HG03066 (cell line): Measurements from ENCODE around the gene CYP4F8.

Experiments
- ATAC-seq: cut with Tn5 transposase; IDR thresholded peaks from one replicate; pipeline ENCODE4 v1.9.1; 2021; ENCODE audit warnings: low read depth; ENCODE audit not compliant: unreplicated experiment

Gene CYP4F8

GRCh38 chr19:15615526-15615925 is 508 bp downstream of the CYP4F8 start:
- no peak for ATAC-seq

GRCh38 chr19:15616183-15616582 is 1.2 kb downstream of the CYP4F8 start:
- ATAC-seq: no peak

GRCh38 chr19:15616627-15617270 is 1.7 kb downstream of the CYP4F8 start:
- ATAC-seq: no peak

GRCh38 chr19:15618321-15618720 is 3.3 kb downstream of the CYP4F8 start:
- ATAC-seq: no peak

DNA sequence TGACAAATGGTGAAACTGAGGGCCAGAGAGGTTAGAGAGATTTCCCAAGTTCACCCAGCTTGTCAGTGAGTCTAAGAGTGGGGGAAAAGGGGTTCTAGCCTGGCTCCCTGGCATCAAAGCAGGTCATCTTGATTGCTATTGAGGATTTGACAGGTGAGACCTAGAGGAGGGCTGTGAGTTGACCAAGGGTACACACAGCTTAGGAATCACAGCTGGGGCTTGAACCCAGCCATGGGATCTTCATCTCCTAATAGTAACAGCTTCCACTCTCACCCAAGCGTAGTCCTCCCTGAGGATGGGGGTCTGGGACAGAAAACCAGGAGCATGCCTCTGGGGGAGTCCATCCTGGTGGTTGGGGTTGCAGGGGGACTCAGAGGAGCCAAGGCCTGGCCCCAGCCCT is 6.8 kb downstream of the CYP4F8 start:
- no peak for ATAC-seq

DNA sequence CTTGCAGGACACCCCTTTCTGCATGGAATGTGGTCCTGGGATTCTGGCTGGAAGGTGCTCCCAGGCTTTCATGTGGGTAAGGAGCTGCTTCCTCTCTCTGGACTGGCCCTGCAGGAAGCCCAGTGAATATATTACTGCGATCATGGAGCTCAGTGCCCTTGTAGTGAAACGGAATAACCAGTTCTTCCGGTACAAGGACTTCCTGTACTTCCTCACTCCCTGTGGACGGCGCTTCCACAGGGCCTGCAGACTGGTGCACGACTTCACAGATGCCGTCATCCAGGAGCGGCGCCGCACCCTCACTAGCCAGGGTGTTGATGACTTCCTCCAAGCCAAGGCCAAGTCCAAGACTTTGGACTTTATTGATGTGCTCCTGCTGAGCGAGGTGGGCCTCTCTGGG is 8.0 kb downstream of the CYP4F8 start:
- ATAC-seq: no peak

DNA sequence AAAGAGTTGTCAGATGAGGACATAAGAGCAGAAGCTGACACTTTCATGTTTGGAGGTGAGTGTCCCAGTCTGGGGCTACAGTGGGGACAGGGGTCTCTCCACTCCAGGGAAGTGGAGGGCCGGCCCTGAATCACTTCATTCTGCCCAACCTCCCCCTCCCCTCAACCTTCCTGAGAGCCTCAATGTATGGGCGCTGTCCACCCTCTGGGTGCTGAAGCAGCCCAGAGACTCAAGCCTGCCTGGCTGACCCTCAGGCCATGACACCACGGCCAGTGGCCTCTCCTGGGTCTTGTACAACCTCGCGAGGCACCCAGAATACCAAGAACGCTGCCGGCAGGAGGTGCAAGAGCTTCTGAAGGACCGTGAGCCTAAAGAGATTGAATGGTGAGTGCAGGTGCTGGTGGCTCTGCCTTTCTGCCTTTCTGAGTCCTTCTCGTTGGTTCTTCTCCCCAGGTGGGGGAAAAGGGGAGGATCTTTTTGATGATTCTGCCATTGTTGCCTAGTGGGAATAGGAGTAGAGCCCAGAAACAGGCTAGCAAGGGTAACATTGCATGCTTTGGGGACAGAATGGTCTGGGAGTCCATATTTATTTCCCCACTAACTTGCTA is 8.8 kb downstream of the CYP4F8 start:
- ATAC-seq: no peak

DNA sequence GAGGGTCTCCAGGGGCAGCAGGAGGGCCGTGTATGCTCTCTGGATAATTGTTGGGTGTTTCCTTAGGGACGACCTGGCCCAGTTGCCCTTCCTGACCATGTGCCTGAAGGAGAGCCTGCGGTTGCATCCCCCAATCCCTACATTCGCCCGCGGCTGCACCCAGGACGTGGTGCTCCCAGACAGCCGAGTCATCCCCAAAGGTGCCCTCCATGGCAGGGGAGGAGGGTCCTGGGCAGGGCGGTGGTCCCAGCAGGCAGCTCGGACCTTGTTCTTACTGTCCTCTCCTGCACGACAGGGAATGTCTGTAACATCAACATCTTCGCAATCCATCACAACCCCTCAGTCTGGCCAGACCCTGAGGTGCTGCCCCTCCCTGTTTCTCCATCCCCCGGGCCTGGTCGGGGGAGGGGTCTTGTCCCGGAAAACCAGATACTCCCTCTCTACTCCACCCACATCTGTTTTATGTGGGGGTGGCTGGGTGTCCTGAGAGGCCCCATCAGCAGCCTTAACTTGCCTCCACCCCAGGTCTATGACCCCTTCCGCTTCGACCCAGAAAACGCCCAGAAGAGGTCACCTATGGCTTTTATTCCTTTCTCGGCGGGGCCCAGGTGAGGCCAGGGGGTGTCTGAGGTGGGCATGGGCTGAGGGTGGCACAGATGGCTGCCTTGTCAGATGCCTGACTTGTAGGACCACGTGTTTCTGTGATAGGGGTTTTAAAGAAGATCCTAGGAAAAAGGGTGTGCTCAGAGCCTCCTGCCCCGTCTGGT is 13.4 kb downstream of the CYP4F8 start:
- ATAC-seq: no peak

DNA sequence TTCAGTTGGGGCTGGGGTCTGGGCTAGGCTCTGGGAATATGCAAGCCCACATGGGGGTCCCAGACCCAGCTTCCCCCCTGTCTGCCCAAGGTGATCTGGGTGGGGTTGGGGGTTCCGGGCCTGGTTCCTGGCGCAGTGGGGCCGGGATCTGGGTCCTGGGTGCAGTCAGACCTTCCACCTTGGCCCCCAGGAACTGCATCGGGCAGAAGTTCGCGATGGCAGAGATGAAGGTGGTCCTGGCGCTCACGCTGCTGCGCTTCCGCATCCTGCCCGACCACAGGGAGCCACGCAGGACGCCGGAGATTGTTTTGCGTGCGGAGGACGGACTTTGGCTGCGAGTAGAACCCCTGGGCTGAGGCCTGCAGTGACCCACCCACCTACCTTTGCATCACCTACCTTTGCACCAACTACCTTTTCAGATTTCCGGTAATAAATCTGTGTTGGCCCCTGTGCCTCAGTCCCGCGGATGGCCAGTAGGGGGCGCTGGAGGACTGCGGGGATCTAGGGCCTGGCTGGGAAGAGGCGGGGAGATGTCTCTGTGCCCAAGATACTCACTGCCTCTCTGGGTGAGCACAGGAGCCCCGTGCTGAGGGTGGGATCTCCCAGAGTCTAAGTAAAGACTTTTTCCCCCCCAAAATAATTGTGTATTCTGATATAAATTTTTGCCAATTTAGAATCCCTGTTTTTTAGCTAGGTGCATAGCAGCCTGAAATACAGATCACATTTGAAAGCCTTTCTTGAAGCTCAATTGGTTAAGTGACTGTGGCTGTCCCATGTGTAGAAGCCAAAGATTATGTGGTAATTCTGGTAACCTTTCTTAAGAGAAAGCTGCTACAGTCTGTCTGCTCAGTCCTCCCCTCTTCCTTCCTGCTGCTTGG is 14.2 kb downstream of the CYP4F8 start:
- ATAC-seq: no peak

GRCh38 chr19:15631817-15632216 is 16.8 kb downstream of the CYP4F8 start:
- no peak for ATAC-seq

- no peak for ATAC-seq
These were observed 18.2 kb downstream of the CYP4F8 start for GRCh38 chr19:15633082-15633835.

DNA sequence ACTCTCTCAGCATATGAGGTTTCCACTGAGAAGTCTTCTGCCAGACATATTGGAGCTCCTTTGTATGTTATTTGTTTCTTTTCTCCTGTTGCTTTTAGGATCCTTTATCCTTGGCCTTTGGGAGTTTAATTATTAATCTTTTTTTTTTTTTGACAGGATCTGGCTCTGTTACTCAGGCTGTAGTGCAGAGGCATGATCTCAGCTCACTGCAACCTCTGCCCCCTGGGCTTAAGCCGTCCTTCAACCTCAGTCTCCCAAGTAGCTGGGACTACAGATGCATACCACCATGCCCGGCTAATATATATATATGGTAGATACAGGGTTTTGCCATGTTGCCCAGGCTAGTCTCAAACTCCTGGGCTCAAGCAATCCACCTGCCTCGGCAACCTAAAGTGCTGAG is 19.1 kb downstream of the CYP4F8 start:
- no peak for ATAC-seq

DNA sequence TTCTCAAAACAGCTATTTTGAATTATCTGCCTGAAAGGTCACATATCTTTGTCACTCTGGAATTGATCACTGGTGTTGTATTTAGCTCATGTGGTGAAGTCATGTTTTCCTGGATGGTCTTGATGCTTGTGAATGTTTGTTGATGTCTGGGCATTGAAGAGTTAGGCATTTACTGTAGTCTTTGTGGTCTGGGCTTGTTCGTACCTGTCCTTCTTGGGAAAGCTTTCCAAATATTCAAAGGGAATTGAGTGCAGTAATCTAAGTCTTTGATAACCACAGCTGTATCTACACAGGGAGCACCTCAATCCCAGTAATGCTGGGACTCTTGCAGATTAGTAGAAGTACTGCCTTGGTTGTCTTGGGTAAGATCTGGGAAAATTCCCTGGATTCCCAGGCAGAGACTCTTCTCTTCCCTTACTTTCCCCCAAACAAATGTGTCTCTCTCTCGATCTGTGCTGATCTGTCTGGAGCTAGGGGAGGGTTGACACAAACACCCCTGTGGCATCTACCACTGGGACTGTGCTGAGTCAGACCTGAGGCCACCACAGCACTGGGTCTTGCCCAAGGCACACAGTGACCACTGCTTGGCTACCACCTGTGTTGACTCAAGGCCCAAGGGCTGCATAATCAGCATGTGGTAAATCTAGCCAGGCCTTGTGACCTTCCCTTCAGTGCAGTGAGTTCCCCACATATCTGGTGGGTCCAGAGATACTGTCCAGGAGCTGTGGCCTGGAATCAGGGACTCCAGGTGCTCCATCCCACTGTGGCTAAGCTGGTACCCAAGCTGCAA is 20.2 kb downstream of the CYP4F8 start:
- no peak for ATAC-seq

- no peak for ATAC-seq
These were observed 21.0 kb downstream of the CYP4F8 start for GRCh38 chr19:15636026-15636425.

DNA sequence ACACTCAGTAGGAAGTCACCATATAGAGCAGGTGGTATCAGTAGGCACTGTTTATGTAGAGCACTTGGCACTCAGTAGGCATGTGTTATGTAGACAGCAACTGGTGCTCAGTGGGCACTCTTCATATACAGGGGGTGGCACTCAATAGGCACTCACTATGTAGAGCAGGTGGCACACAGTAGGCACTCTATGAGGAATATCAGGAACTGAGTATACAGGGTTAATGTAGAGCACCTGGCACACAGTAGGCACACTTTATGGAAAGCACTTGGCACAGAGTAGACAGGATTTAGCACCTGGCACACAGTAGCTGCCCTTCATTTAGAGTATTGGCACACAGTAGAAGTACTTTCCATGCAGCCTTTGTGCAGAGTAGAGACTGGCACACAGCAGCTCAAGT is 24.6 kb downstream of the CYP4F8 start:
- ATAC-seq: no peak

DNA sequence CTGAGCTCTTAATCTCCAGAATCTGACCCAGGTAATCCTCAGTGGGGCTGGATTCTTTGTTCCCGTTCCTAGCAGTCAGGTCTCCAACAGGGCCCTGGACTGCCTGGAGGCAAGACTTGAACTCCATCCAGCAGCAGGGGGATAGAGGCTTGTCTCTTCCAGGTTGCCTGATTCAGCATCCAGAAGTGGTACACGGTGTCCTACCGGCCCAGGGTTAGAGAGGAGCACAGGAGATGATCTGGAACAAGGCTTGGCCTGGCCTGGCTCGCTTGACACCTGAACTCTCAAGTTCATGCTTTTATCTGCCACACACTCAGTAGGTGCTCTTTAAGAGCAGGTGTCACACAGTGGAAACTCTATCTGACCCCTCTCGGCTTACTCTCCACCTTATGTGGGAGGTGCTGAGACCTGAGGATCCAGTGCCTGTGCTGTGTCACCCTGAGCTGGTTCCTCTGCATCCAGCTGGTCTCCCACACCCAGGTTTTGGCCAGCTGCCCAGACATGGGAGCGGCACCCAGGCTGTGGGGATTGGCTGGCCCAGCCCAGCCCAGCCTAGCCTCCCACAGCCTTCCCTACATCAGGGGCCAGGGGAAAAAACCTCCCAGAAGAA is 25.4 kb downstream of the CYP4F8 start, which contains the start of gene CYP4F3:
CYP4F3 (plus strand) TSS at position 604 of the 610 bp plus-strand sequence. CDS start 519 bp downstream, outside the sequence.
- ATAC-seq: no peak

DNA sequence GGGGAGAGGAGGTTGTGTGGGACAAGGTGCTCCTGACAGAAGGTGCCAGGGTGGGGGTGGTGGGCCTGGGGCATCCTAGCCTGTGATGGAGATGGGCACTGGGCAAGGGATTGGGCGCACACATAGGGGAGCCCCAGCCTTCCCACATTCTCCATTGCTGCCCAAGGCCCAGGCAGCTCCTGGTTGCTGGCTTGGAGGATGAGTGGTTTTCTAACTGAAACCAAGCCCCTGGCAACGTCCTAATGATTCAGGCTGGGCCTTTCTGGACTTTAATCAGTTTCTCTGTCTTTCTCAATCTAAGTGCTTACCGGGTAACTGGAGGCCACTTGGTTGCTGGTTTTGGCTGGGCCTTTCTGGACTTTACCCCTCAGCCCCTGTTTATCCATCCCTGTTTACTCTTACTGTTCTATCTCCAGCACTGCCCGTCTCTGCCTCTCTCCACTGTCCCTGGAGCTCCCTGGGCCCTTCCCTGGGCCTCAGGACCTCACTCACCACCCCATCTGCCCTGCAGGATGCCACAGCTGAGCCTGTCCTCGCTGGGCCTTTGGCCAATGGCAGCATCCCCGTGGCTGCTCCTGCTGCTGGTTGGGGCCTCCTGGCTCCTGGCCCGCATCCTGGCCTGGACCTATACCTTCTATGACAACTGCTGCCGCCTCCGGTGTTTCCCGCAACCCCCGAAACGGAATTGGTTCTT is 26.0 kb downstream of the CYP4F8 start:
- ATAC-seq: no peak

- no peak for ATAC-seq
These were observed 27.0 kb downstream of the CYP4F8 start for GRCh38 chr19:15641901-15642491.
